ENCODE measurements around the gene SNAP29.

The SNAP29 gene

GRCh38 chr22:20867179-20868024, 8.6 kb downstream of the SNAP29 start:
- DNase-seq (ENCODE audit: low read depth): no peak
- H3K4me3 ChIP-seq (ENCODE audit: low read length): no peak overlapping the region
- no peak for TF ChIP-seq CTCF (IDR thresholded peaks at IDR 0.05; ENCODE audit: insufficient read depth, low read depth, low read length, missing control alignments)

- H3K4me3 ChIP-seq (ENCODE audit: low read length): no peak overlapping the region
- DNase-seq (ENCODE audit: low read depth): no peak
- TF ChIP-seq CTCF (IDR thresholded peaks at IDR 0.05; ENCODE audit: insufficient read depth, low read depth, low read length, missing control alignments): no peak
Observed at GRCh38 chr22:20868025-20868962, 9.5 kb downstream of the SNAP29 start.

- TF ChIP-seq CTCF (IDR thresholded peaks at IDR 0.05; ENCODE audit: insufficient read depth, low read depth, low read length, missing control alignments): no peak
- H3K4me3 ChIP-seq (ENCODE audit: low read length): no peak overlapping the region
- no peak for DNase-seq (ENCODE audit: low read depth)
Observed at GRCh38 chr22:20869234-20869633, 10.4 kb downstream of the SNAP29 start.

GRCh38 chr22:20873214-20873613, 14.4 kb downstream of the SNAP29 start:
- DNase-seq (ENCODE audit: low read depth): no peak
- no peak overlapping the region for H3K4me3 ChIP-seq (ENCODE audit: low read length)
- no peak for TF ChIP-seq CTCF (IDR thresholded peaks at IDR 0.05; ENCODE audit: insufficient read depth, low read depth, low read length, missing control alignments)

- no peak for DNase-seq (ENCODE audit: low read depth)
- TF ChIP-seq CTCF (IDR thresholded peaks at IDR 0.05; ENCODE audit: insufficient read depth, low read depth, low read length, missing control alignments): no peak
- no peak overlapping the region for H3K4me3 ChIP-seq (ENCODE audit: low read length)
Observed at GRCh38 chr22:20875296-20875695, 16.5 kb downstream of the SNAP29 start.

- no peak for DNase-seq (ENCODE audit: low read depth)
- TF ChIP-seq CTCF (IDR thresholded peaks at IDR 0.05; ENCODE audit: insufficient read depth, low read depth, low read length, missing control alignments): no peak
- H3K4me3 ChIP-seq (ENCODE audit: low read length): no peak overlapping the region
Observed at GRCh38 chr22:20877715-20878114, 18.9 kb downstream of the SNAP29 start.
